NB4 (cell line): ENCODE data around the gene ANKRD13C.

ENCODE experiments used
- CTCF ChIP-seq: IDR thresholded peaks from one replicate; pipeline ENCODE4 v1.5.1; 2012; ENCODE audit warnings: low read depth, low read length
- MAX ChIP-seq: IDR thresholded peaks from 2 replicates; pipeline ENCODE4 v1.6.1; 2011; ENCODE audit warnings: low read depth, low read length
- MYC ChIP-seq: IDR thresholded peaks from 2 replicates; pipeline ENCODE4 v1.6.1; 2011; ENCODE audit warnings: low read depth, low read length
- POLR2A ChIP-seq: IDR thresholded peaks from 2 replicates; pipeline ENCODE4 v1.6.1; 2011; ENCODE audit warnings: mild to moderate bottlenecking; ENCODE audit not compliant: insufficient read length; ENCODE audit errors: extremely low read depth

GRCh38 chr1:70397013-70397412, 42.5 kb upstream of the ANKRD13C start:
- TF ChIP-seq MAX: no peak
- no peak for TF ChIP-seq CTCF
- no peak for TF ChIP-seq POLR2A
- TF ChIP-seq MYC: no peak
